GM08714 (cell line): ENCODE data around the gene TMEM239.
"Not testable (repeated sequence)": the region's sequence is repeated elsewhere in the genome, so short reads cannot be mapped to it uniquely, and the experiment has no call there.

Experiments
- H3K4me3 ChIP-seq: fragments of 200-500 bp; sonication (Bioruptor generic); 2 replicates; pipeline ENCODE4 v1.5.1; 2014; ENCODE audit warnings: mild to moderate bottlenecking, low read length, inconsistent platforms
- ZNF274 ChIP-seq: IDR thresholded peaks from 2 replicates; pipeline ENCODE4 v1.6.1; 2012; ENCODE audit warnings: mild to moderate bottlenecking, low read depth, low read length

Gene TMEM239

DNA sequence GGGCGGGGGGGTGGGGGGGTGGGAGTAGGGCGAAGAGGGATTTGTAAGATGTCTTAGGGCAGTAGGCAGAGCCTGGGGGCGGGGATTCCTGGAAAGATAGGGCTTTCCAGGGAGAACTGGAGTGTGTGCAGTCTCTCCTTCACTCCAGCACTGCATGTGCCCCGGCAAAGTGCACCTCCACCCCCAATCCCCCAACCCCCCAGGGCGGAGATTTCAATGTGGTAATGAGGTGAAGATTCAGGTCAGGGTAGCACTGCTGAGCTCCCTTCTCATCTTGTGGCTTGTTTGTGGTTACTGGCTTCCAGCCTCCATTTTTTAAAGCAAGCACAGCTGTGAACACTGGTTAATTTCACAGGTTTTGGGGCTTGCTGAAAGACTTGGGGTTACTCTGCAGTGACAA, 5.9 kb downstream of the TMEM239 start:
- no peak overlapping the region for H3K4me3 ChIP-seq
- no peak for TF ChIP-seq ZNF274

- no peak overlapping the region for H3K4me3 ChIP-seq
- no peak for TF ChIP-seq ZNF274
Observed at GRCh38 chr20:2825761-2826160, 9.6 kb downstream of the TMEM239 start.

DNA sequence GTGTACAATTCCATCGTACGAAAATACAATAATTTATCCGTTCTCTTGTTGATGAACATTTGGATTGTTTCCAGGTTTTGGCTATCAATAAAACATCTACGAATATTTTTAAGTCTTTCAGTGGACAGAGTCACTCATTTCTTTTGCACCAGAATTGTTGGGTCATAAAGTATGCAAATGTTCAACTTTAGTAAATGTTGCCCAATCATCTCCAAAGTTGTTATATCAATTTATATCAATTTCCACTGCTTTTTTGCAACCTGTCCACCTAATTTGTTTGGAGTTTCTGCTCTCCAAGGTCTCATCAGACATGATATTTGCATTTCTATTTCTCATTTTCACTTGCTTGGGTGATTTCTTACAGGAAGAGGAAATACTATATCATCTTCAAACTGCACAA, 10.5 kb downstream of the TMEM239 start:
- no peak for TF ChIP-seq ZNF274
- H3K4me3 ChIP-seq, result no peak overlapping the region

DNA sequence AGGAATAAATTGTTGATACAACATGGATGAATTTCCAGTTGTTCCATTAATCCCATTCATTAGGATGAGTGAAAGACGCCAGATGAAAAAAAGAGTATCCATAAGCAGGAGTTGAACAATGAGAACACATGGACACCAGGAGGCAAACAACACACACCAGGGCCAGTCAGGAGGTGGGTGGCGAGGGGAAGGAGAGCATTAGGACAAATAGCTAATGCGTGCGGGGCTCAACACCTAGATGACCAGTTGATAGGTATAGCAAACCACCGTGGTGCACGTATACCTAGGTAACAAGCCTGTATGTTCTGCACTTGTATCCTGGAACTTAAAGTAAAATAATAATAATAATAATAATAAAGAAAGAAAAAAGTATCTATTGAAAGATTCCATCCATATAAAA, 13.2 kb downstream of the TMEM239 start:
- no peak overlapping the region for H3K4me3 ChIP-seq
- no peak for TF ChIP-seq ZNF274

DNA sequence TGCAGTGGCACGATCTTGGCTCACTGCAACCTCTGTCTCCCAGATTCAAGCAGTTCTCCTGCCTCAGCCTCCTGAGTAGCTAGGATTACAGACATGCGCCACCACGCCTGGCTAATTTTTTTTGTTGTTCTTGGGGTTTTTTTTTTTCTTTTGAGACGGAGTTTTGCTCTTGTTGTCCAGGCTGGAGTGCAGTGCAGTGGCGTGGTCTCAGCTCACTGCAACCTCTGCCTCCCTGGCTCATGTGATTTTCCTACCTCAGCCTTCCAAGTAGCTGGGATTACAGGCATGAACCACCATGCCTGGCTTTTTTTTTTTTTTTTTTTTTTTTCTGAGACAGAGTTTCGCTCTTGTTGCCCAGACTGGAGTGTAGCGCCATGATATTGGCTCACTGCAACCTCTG, 15.0 kb downstream of the TMEM239 start:
- H3K4me3 ChIP-seq, result not testable (repeated sequence)

DNA sequence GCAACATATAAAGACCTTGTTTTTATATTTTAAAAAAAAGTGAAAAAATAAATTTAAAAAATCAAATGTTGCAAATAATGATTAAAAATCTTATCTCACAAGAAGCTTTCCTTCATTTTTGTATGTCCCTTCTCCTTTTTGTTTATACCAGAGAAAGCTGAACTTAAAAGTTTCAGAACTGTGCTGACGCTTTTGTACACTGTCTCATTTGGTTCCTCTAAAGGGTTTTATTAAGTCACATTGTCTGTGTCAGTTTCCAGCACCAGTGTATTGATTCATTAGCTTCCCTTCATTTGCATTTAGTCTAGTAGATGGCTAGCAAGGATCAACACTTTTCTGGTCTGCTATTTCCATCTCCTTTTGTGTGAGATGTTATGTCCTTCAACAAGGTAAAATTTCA, 17.6 kb downstream of the TMEM239 start:
- no peak for TF ChIP-seq ZNF274

DNA sequence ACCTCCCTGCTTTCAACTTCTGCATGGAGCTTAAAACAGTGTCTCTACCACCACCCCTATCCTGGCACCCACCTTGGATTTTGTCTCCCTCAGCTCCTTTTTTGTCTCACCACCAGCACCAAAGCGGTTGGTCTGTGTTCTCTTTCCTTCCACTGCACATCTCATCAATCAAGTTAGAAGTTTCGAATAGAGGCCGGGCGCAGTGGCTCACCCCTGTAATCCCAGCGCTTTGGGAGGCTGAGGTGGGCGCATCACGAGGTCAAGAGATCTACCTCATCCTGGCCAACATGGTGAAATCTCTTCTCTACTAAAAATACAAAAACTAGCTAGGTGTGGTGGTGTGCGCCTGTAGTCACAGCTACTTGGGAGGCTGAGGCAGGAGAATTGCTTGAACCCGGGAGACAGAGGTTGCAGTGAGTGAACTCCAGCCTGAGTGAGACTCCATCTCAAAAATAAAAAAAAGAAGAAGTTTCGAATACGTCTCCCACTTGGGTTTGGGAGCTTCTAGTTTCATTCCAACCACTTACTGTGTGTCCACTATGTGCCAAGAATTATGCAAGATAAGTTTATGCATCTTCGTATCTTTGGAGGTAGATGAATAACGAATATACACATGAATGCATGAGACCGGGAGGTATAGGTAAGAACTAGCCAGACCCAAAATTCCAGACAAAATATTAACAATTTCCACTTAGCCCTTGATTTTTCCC, 18.4 kb downstream of the TMEM239 start:
- TF ChIP-seq ZNF274, result no peak
- no peak overlapping the region for H3K4me3 ChIP-seq

More for the DNA sequence above, 17.6 kb downstream of the TMEM239 start:
- no peak overlapping the region for H3K4me3 ChIP-seq

DNA sequence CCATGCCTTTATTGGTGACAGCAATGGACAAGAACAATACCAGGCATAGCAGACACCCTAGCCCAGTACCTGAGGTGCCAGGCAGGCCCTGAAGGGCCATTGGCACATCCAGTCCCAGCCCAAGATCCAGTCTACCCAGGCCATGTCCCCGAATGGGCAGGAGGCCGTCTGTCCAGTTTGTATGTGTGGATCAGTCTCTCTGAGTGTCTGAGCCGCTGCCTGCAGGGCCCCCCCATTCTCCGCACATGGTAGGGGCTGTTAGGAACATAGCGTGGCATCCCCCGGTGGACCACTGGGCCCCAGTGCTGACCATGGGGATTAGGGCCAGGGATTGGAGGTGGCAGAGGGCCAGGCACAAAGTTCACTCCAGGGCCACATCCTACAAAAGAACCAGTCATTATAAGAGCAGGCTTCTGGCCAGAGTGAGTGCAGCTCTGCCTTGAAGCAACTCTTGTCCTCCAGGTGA, 19.2 kb downstream of the TMEM239 start:
- H3K4me3 ChIP-seq, result no peak overlapping the region

GRCh38 chr20:2836035-2836434, 19.9 kb downstream of the TMEM239 start:
- no peak overlapping the region for H3K4me3 ChIP-seq
- TF ChIP-seq ZNF274, result no peak

More for the DNA sequence above, 19.2 kb downstream of the TMEM239 start:
- TF ChIP-seq ZNF274, result no peak

DNA sequence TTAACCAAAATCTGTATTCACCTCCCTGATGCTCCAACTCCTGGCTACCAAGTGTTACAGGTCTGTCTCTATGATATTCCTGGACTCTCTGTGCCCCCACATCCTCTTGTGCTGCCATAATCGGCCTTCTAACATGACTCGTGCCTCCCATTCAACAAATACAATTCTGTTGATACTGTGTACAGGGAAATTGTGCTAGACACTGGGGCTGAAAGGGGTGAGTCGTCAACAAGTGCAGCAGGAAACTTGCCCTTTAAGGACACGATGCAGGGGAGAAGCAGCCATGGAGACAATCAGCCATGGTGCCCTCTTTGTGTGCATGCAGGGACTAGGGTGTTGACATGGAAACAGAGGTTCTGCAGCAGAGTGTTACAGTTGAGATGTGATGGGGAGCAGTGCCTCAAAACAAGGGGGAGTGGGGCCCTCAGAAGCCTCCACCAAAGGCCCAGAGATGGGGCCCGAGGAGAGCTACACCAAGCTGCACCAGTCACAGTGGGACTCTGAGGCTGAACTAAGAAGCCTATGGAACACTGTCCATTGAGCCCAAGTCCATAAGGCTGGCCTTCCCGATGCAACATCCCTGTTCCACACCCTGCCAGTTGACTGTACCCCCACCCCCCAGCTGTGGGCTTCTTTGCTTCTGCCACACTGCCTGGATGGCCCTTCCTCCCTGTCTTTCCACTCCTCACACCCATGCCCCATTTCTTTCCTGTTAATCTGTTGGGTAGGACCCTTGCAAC, 21.2 kb downstream of the TMEM239 start:
- no peak for TF ChIP-seq ZNF274
- H3K4me3 ChIP-seq, result no peak overlapping the region

- no peak for TF ChIP-seq ZNF274
- no peak overlapping the region for H3K4me3 ChIP-seq
Observed at GRCh38 chr20:2838170-2838797, 22.1 kb downstream of the TMEM239 start.

GRCh38 chr20:2838847-2839671, 22.9 kb downstream of the TMEM239 start:
- no peak for TF ChIP-seq ZNF274
- H3K4me3 ChIP-seq, result no peak overlapping the region

- peak overlapping the region; percentile 91; the same call in 1 of the 2 replicates for H3K4me3 ChIP-seq
- no peak for TF ChIP-seq ZNF274
Observed at GRCh38 chr20:2839732-2840137, 23.6 kb downstream of the TMEM239 start.
